ENCODE data around the gene IL1RAP.

The IL1RAP gene

GRCh38 chr3:190541008-190541407 is 27.1 kb downstream of the IL1RAP start:
- DNase-seq (ENCODE audit: insufficient read length, low spot score) (no peak), FAIRE-seq (no peak)

- DNase-seq (ENCODE audit: insufficient read length, low spot score) (no peak), FAIRE-seq (no peak)
These were observed 27.7 kb downstream of the IL1RAP start for GRCh38 chr3:190541560-190541959.

- FAIRE-seq (no peak), DNase-seq (ENCODE audit: insufficient read length, low spot score) (no peak)
These were observed 29.0 kb downstream of the IL1RAP start for GRCh38 chr3:190542846-190543245.

- DNase-seq (ENCODE audit: insufficient read length, low spot score) (no peak), FAIRE-seq (no peak)
These were observed 29.8 kb downstream of the IL1RAP start for GRCh38 chr3:190543671-190544070.

DNA sequence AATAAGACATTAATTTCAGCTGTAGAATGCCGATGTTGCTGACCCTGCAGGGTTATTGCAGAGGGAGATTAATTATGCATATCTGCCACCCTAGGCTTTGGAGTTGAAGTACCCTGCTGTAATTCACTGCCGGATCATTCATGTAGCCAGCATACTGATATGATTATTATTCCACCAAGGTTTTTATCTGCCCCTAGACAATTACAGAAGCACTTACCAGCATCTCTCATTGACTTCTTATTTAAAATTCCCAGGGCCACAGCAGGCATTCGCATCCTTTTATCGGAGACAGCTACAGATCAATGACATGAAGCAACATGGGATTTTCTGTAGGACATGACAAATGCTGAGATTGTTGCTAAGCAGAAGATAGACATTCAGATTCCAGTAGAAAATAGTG is 31.3 kb downstream of the IL1RAP start:
- no peak for DNase-seq (ENCODE audit: insufficient read length, low spot score)
- FAIRE-seq, result no peak

- no peak for FAIRE-seq
- DNase-seq (ENCODE audit: insufficient read length, low spot score), result no peak
These were observed 33.1 kb downstream of the IL1RAP start for GRCh38 chr3:190546881-190547510.

GRCh38 chr3:190548031-190548656 is 34.3 kb downstream of the IL1RAP start:
- FAIRE-seq, result no peak

DNA sequence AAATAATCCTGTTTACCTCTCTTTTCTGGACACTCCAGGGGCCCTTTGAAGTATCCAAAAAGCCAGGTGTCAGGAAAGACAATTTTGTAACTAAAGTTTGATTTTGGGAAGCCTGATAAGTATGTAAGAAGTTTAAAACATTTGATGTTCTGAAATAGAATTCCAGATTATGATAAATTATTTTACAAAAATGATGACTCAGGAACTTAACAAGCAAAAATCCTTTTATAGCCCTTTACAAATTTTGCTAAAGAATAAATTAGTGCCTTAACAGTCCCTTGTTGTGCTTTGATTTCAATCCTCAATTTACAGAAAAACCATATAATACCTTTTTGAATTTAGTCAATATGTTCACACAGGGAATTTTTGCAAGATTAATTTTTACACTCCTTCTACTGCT is 38.1 kb downstream of the IL1RAP start:
- FAIRE-seq (no peak), DNase-seq (ENCODE audit: insufficient read length, low spot score) (no peak)

More at GRCh38 chr3:190548031-190548656, 34.3 kb downstream of the IL1RAP start:
- no peak for DNase-seq (ENCODE audit: insufficient read length, low spot score)

DNA sequence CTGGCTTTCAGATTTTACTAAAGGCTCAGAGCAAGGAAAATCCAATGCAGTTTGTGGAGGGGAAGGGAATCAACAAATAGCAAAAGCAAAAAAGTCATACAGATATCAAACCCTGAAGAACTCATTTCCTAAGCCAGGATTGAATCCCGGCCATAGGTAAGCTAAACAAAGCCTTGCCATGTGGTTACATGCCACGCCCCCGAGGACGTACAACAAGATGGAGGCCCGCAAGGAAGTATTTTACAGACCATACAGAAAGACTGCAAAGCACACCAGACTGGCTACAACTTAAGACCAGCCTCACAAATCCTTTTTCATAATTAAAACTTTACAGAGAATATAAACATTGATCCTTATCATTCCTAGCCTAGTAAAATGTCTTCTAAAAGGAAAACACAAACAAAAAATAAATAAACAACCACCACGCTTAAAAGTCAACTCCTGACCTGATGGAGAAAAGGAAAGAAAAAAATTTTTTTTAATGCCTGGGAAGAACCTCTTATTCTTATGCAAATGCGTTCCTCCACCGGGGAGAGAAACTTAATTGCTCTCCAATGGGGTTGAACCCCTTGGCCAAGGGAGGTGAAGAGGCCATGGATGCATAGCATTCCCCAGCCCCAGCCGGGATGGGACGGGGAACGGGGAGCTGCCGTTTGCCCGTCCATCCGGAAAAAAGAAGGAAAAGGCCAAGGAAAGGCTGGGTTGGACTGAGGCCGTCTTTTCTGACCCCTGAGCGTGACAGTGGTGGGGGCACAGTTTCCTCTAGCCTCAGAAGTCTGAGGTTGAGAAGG is 39.3 kb downstream of the IL1RAP start:
- DNase-seq (ENCODE audit: insufficient read length, low spot score), result no peak
- FAIRE-seq, result no peak

DNA sequence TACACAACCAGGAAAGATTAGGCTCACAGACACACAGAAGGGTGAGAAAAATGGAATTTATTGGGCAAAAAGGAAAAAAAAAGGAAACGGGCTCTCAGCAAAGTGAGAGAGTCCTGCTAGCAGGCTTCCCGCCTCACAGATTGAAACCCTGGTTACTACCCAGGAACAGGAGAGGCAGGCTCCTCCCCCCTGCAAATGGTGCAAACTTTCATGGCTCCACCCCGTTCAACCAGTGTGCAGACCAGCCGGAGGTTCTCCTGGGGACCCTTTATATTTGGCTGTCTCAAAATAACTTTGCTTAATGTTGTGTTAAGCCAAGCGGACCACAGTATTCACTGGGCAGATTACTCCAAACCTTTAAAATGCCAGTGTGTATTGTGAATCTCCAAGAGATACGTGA is 40.3 kb downstream of the IL1RAP start:
- no peak for DNase-seq (ENCODE audit: insufficient read length, low spot score)
- FAIRE-seq, result no peak

GRCh38 chr3:190556351-190556750 is 42.5 kb downstream of the IL1RAP start:
- DNase-seq (ENCODE audit: insufficient read length, low spot score), result no peak
- no peak for FAIRE-seq

GRCh38 chr3:190557296-190557695 is 43.4 kb downstream of the IL1RAP start:
- DNase-seq (ENCODE audit: insufficient read length, low spot score) (no peak), FAIRE-seq (no peak)

- FAIRE-seq (no peak), DNase-seq (ENCODE audit: insufficient read length, low spot score) (no peak)
These were observed 44.4 kb downstream of the IL1RAP start for GRCh38 chr3:190558316-190558715.

- no peak for DNase-seq (ENCODE audit: insufficient read length, low spot score)
- FAIRE-seq, result no peak
These were observed 44.9 kb downstream of the IL1RAP start for GRCh38 chr3:190558796-190559195.

DNA sequence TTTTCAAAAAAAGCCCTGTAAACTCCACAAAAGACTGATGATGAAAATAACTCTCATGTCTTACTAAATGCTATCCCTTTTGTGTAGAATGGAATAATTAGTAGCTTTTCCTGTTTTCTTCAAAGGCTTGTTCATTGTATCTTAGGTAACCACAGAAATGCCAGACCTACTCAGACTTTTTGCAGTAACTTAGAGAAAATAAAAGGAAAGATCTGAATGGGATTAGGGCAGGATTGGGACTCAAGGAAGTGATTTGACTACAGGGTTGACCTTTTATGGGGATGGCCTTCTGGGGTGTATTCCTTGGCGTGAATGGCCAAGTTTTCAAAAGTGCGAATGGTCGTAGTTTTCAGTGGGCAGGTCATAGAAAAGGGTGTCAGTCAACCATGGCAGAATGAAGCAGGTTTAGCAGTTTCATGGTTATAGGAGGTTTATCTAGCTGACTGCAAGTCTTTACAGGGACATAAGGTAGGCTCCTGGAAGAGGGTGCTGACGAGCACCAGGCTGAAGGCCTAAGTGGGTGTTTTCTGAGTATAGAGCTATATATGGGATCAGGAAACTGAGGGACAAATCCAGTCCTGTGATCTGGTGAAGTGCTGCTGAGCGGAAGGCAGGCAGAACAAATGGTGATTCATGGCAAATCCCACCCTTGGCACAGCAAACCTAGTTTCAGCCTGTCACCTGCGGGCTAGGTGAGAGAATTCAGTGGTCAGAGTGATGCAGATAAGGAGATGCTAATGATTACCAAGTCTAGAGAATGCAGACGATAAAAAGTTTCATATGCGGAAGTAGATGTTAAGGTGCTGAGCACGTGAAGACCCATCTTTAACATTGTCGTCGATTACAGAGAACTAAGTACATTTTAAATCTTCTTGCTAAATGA is 46.4 kb downstream of the IL1RAP start:
- FAIRE-seq, result no peak

DNA sequence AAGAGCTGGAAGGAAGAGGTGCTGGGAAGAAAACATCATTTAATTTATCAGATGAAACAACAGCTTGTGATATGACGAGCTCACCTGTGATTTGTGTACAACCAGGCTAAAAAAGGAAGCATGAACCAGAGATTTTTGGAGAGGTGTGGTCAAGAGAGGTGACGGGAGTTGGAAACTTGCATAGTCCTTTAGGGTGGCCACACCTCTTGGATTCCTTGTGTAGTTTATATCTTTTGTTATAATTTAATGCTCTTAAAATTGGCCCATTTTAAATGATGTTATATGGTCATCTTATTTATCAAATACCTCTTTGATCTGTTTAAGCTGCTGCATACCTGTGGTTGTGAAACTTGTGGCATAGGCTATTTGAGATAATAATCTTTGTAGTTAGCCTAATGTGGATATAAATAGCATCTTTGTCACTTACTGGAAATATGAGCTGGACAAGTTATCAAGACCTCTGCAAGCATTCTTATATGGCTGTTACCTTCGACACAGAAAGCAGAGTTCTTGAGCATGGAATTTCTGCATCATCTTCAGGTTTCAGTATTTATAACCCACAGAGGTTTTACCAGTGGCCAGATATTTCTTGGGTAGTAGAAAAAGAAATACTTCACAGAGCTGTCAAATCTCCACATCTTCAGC is 49.1 kb downstream of the IL1RAP start:
- FAIRE-seq (no peak), DNase-seq (ENCODE audit: insufficient read length, low spot score) (no peak)

More for the DNA sequence above, 46.4 kb downstream of the IL1RAP start:
- DNase-seq (ENCODE audit: insufficient read length, low spot score), result no peak

- DNase-seq (ENCODE audit: insufficient read length, low spot score), result no peak
- FAIRE-seq, result no peak
These were observed 50.3 kb downstream of the IL1RAP start for GRCh38 chr3:190564175-190564574.

- DNase-seq (ENCODE audit: insufficient read length, low spot score) (no peak), FAIRE-seq (no peak)
These were observed 52.4 kb downstream of the IL1RAP start for GRCh38 chr3:190566043-190566933.

- no peak for FAIRE-seq
- no peak for DNase-seq (ENCODE audit: insufficient read length, low spot score)
These were observed 54.2 kb downstream of the IL1RAP start for GRCh38 chr3:190568036-190568435.

All from GM19239 (cell line).